Breast epithelium (tissue), 4 donors: ENCODE measurements around the gene KIF26B. TPM values are rescaled to one million over a fixed set of nuclear protein-coding genes. Genes with fewer than 3 reads are reported as not detected.

Experiments used
- DNase-seq, 2 donors: peaks; one replicate each; pipeline ENCODE4 v3.0.0-alpha.2; 2019; ENCODE audit warnings: low spot score in 2 of 2
- H3K27ac ChIP-seq, 2 donors: fragments of 200-600 bp; sonication (generic) in 1 of 2; one replicate each; pipeline ENCODE4 v1.5.1; 2016 to 2019; ENCODE audit warnings: mild to moderate bottlenecking in 1 of 2
- H3K27me3 ChIP-seq, 2 donors: fragments of 200-600 bp; sonication (generic) in 1 of 2; one replicate each; pipeline versions ENCODE4 v1.5.1 to v1.6.0; 2017 to 2019; ENCODE audit warnings: control low read depth in 1 of 2, mild to moderate bottlenecking in 1 of 2
- H3K36me3 ChIP-seq: fragments of 200-600 bp; one replicate; pipeline ENCODE4 v1.5.1; 2019
- H3K4me1 ChIP-seq, 2 donors: fragments of 200-600 bp; sonication (generic); one replicate each; pipeline ENCODE4 v1.5.1; 2016 to 2019; ENCODE audit warnings: control low read depth in 1 of 2
- H3K4me3 ChIP-seq, 3 donors: fragments of 200-600 bp; sonication (generic); 1 replicate in 2 of 3; 2 replicates in 1 of 3; pipeline ENCODE4 v1.5.1; 2016 to 2019; ENCODE audit warnings: mild to moderate bottlenecking in 3 of 3, moderate library complexity in 2 of 3
- H3K9me3 ChIP-seq, 2 donors: fragments of 200-600 bp; sonication (generic) in 1 of 2; one replicate each; pipeline ENCODE4 v1.5.1; 2016 to 2019; ENCODE audit warnings: control low read depth in 1 of 2
- CTCF ChIP-seq, 3 donors: fragments of 450-650 bp; IDR thresholded peaks; one replicate each; pipeline ENCODE4 v1.5.1; 2016 to 2017; ENCODE audit warnings: antibody characterized with exemption in 3 of 3, mild to moderate bottlenecking in 3 of 3, moderate library complexity in 3 of 3
- POLR2A ChIP-seq: fragments of 450-650 bp; IDR thresholded peaks from one replicate; pipeline ENCODE4 v1.6.1; 2016; ENCODE audit warnings: antibody characterized with exemption, mild to moderate bottlenecking, moderate library complexity
- POLR2AphosphoS5 ChIP-seq, 3 donors: sonication (generic); formaldehyde crosslinking; IDR thresholded peaks; one replicate each; pipeline ENCODE4 v1.6.1; 2017; ENCODE audit warnings: antibody characterized with exemption in 3 of 3
- intact Hi-C: fragments of 100-400 bp; cut with DNase I; formaldehyde crosslinking; loops from one replicate; pipeline ENCODE4 v1.15.1; 2023; ENCODE audit warnings: low total_unique reads
- total RNA-seq, 3 donors: library from RNA; depleted of rRNA; stranded (reverse); fragments of >200 nt; gene quantifications; one replicate each; pipeline ENCODE4 v1.1.0, GENCODE V29; 2016

Gene KIF26B
- total RNA-seq, 3 donors from 2014 or later: 0.32 to 1.0 (median 0.33) TPM

- no peak overlapping the region for H3K4me3 ChIP-seq
- no peaks in the 10 kb centered on the region for H3K9me3 ChIP-seq
- no peak overlapping the region for H3K27ac ChIP-seq
- intact Hi-C loops: no loop called here
- TF ChIP-seq POLR2AphosphoS5 (IDR thresholded peaks at IDR 0.05) (no peak), POLR2A (no peak), CTCF (IDR thresholded peaks at IDR 0.05) (no peak)
- no peaks in the 10 kb centered on the region for H3K27me3 ChIP-seq
- no peak for DNase-seq
- H3K36me3 ChIP-seq: no peaks in the 10 kb centered on the region
- H3K4me1 ChIP-seq: no peaks in the 10 kb centered on the region
Measured at GRCh38 chr1:245168906-245169305, 14.1 kb downstream of the KIF26B start.

- H3K4me1 ChIP-seq: no peaks in the 10 kb centered on the region
Measured at GRCh38 chr1:245169376-245169775, 14.6 kb downstream of the KIF26B start.

GRCh38 chr1:245172026-245172425 is 17.2 kb downstream of the KIF26B start:
- no peak for DNase-seq
- Histone ChIP-seq H3K4me1 (no peaks in the 10 kb centered on the region), H3K27ac (no peak overlapping the region), H3K9me3 (no peaks in the 10 kb centered on the region), H3K27me3 (no peaks in the 10 kb centered on the region), H3K4me3 (no peak overlapping the region), H3K36me3 (no peaks in the 10 kb centered on the region)
- intact Hi-C loops: no loop called here
- no peak for TF ChIP-seq CTCF (IDR thresholded peaks at IDR 0.05)
- TF ChIP-seq POLR2A: no peak
- TF ChIP-seq POLR2AphosphoS5 (IDR thresholded peaks at IDR 0.05): no peak

More at GRCh38 chr1:245169376-245169775, 14.6 kb downstream of the KIF26B start:
- Histone ChIP-seq H3K27ac (no peak overlapping the region), H3K9me3 (no peaks in the 10 kb centered on the region), H3K27me3 (no peaks in the 10 kb centered on the region), H3K36me3 (no peaks in the 10 kb centered on the region), H3K4me3 (no peak overlapping the region)
- no peak for DNase-seq
- intact Hi-C loops: no loop called here
- TF ChIP-seq CTCF (IDR thresholded peaks at IDR 0.05) (no peak), POLR2AphosphoS5 (IDR thresholded peaks at IDR 0.05) (no peak), POLR2A (no peak)

GRCh38 chr1:245172829-245173228 is 18.0 kb downstream of the KIF26B start:
- DNase-seq: no peak
- Histone ChIP-seq H3K4me1 (no peaks in the 10 kb centered on the region), H3K36me3 (no peaks in the 10 kb centered on the region), H3K27me3 (no peaks in the 10 kb centered on the region), H3K27ac (no peak overlapping the region), H3K4me3 (no peak overlapping the region), H3K9me3 (no peaks in the 10 kb centered on the region)
- intact Hi-C loops: no loop called here
- TF ChIP-seq POLR2AphosphoS5 (IDR thresholded peaks at IDR 0.05): no peak
- no peak for TF ChIP-seq CTCF (IDR thresholded peaks at IDR 0.05)
- no peak for TF ChIP-seq POLR2A

GRCh38 chr1:245173446-245174211 is 18.8 kb downstream of the KIF26B start:
- H3K9me3 ChIP-seq: no peaks in the 10 kb centered on the region
- H3K27ac ChIP-seq: no peak overlapping the region
- H3K36me3 ChIP-seq: no peaks in the 10 kb centered on the region
- DNase-seq: no peak
- H3K4me1 ChIP-seq: no peaks in the 10 kb centered on the region
- no peaks in the 10 kb centered on the region for H3K27me3 ChIP-seq
- TF ChIP-seq CTCF (IDR thresholded peaks at IDR 0.05): no peak
- no peak for TF ChIP-seq POLR2A
- TF ChIP-seq POLR2AphosphoS5 (IDR thresholded peaks at IDR 0.05): no peak
- intact Hi-C loops: no loop called here
- H3K4me3 ChIP-seq: no peak overlapping the region
